A172 (cell line): ENCODE results near the gene SPRED3. TPM values are rescaled to one million over a fixed set of nuclear protein-coding genes. Genes with fewer than 3 reads are reported as not detected.

Experiments used
- DNase-seq: peaks from one replicate; pipeline ENCODE4 v3.0.0-alpha.2; 2015; ENCODE audit warnings: low spot score
- total RNA-seq: library from RNA; depleted of rRNA; stranded (reverse); fragments of >200 nt; shearing (Covaris generic); gene quantifications from 2 replicates; pipeline ENCODE4 v1.2.3, GENCODE V29; 2014; rRNA removed

The SPRED3 gene
- total RNA-seq, 1 experiment from 2014 or later, result 2.4 TPM

- DNase-seq, result no peak
These were observed 56.9 kb downstream of the SPRED3 start for GRCh38 chr19:38445362-38445761.

- no peak for DNase-seq
These were observed 59.7 kb downstream of the SPRED3 start for GRCh38 chr19:38448225-38448624.

Other genes starting within 250 kb of the SPRED3 start
- gene DPF1, start 164.5 kb upstream of the SPRED3 start, total RNA-seq, result 6.4 and 19.2 TPM in 2 replicates
- not detected in 2 replicates for gene PPP1R14A, start 132.3 kb upstream of the SPRED3 start, total RNA-seq
- 0.41 and 0.60 TPM in 2 replicates for gene SPINT2, start 124.1 kb upstream of the SPRED3 start, total RNA-seq
- gene C19orf33, start 84.4 kb upstream of the SPRED3 start, total RNA-seq, result 220 and 316 TPM in 2 replicates
- 98.8 and 110 TPM in 2 replicates for gene YIF1B, start 72.8 kb upstream of the SPRED3 start, total RNA-seq
- 0.17 and 0.57 TPM in 2 replicates for gene KCNK6, start 68.9 kb upstream of the SPRED3 start, total RNA-seq
- 1.5 TPM in 2 replicates for gene CATSPERG, start 52.9 kb upstream of the SPRED3 start, total RNA-seq
- 447 and 579 TPM in 2 replicates for gene PSMD8, start 14.1 kb upstream of the SPRED3 start, total RNA-seq
- 0.19 and 2.3 TPM in 2 replicates for gene GGN, start 663 bp upstream of the SPRED3 start, total RNA-seq
- gene FAM98C, start 14.4 kb downstream of the SPRED3 start, total RNA-seq, result 10.6 and 16.6 TPM in 2 replicates
- not detected in 2 replicates for gene RASGRP4, start 37.5 kb downstream of the SPRED3 start, total RNA-seq
- gene RYR1, start 45.0 kb downstream of the SPRED3 start, total RNA-seq, result 0.07 TPM in 1 of 2 replicates, not detected in the other
- gene MAP4K1, start 229.3 kb downstream of the SPRED3 start, total RNA-seq, result 0.72 and 1.4 TPM in 2 replicates
- 358 and 549 TPM in 2 replicates for gene EIF3K, start 230.5 kb downstream of the SPRED3 start, total RNA-seq